HCT116 (cell line): ENCODE results near the gene DMGDH. TPM values are rescaled to one million over a fixed set of nuclear protein-coding genes. Genes with fewer than 3 reads are reported as not detected.

Source experiments
- ATAC-seq: fragments of 200-7000 bp; cut with Tn5 transposase; 2 replicates; pipeline ENCODE4 v1.9.1; 2020; ENCODE audit warnings: mild to moderate bottlenecking, moderate library complexity
- BruUV-seq: library from RNA; stranded (reverse); fragments of 400-500 nt; replicated peaks from 2 replicates; lab custom pipeline; 2021; lab: Mats Ljungman, UMichigan
- CTCF ChIA-PET: fragments of 300-600 bp; sonication (Branson Sonifier 250); formaldehyde crosslinking; loops from one replicate; lab custom pipeline; 2021; ENCODE audit warnings: antibody characterized with exemption; lab: Charles Lee
- POLR2A ChIA-PET: fragments of 300-600, 350-600 bp; sonication (Branson Sonifier 250); formaldehyde crosslinking; loops from one replicate; lab custom pipeline; 2021; ENCODE audit warnings: antibody characterized with exemption; lab: Charles Lee
- RAD21 ChIA-PET, 2 experiments: fragments of 300-600 bp; sonication (Branson Sonifier 250); formaldehyde crosslinking; loops; one replicate each; lab custom pipeline; 2023; ENCODE audit warnings: low total read pairs in 2 of 2; ENCODE audit not compliant: uncharacterized antibody in 2 of 2, unreplicated experiment in 2 of 2, low non-redundant PET in 1 of 2; lab: Charles Lee
- DNase-seq: peaks from one replicate; pipeline ENCODE4 v3.0.0-alpha.2; 2010; ENCODE audit warnings: low read depth, low spot score
- H2AFZ ChIP-seq: fragments of 200-600 bp; shearing (Covaris generic), sonication (generic); 2 replicates; pipeline ENCODE4 v1.6.1; 2017; ENCODE audit warnings: low read depth, mixed run types, mixed read lengths, antibody characterized with exemption, low read length; ENCODE audit not compliant: poor library complexity, severe bottlenecking
- H3K27ac ChIP-seq: 2 replicates; pipeline ENCODE4 v1.5.1; 2012; ENCODE audit warnings: low read depth, low read length
- H3K27me3 ChIP-seq: fragments of 200-600 bp; sonication (generic); 2 replicates; pipeline ENCODE4 v1.6.1; 2016; ENCODE audit warnings: mixed run types, low read length, mixed read lengths; ENCODE audit not compliant: insufficient read depth
- H3K36me3 ChIP-seq, 2 experiments: fragments of 200-500 bp in 1 of 2; fragments of 200-600 bp in 1 of 2; sonication (Bioruptor generic) in 1 of 2; sonication (generic) in 1 of 2; 2 replicates each; pipeline versions ENCODE4 v1.5.1 to v1.6.1; 2014 to 2016; ENCODE audit warnings: low read length in 2 of 2, inconsistent platforms in 1 of 2, mixed read lengths in 1 of 2, mixed run types in 1 of 2; ENCODE audit not compliant: insufficient read depth in 2 of 2, control insufficient read depth in 1 of 2
- H3K4me1 ChIP-seq, 2 experiments: fragments of 200-600 bp in 1 of 2; sonication (generic) in 1 of 2; 2 replicates each; pipeline versions ENCODE4 v1.5.1 to v1.6.1; 2012 to 2017; ENCODE audit warnings: low read length in 2 of 2, inconsistent platforms in 1 of 2, mild to moderate bottlenecking in 1 of 2, mixed read lengths in 1 of 2, mixed run types in 1 of 2, moderate library complexity in 1 of 2; ENCODE audit not compliant: insufficient read depth in 2 of 2, control insufficient read depth in 1 of 2
- H3K4me2 ChIP-seq: fragments of 200-600 bp; sonication (generic); 2 replicates; pipeline ENCODE4 v1.6.1; 2017; ENCODE audit warnings: mixed run types, low read length, mixed read lengths
- H3K4me3 ChIP-seq, 2 experiments: fragments of 200-600 bp in 1 of 2; sonication (generic) in 1 of 2; replicated peaks in 1 of 2; 2 replicates each; pipeline ENCODE4 v1.5.1; 2011 to 2016; ENCODE audit warnings: low read length in 2 of 2, control low read depth in 1 of 2, low read depth in 1 of 2, mild to moderate bottlenecking in 1 of 2, mixed read lengths in 1 of 2, mixed run types in 1 of 2
- H3K79me2 ChIP-seq: fragments of 200-600 bp; sonication (generic); 2 replicates; pipeline ENCODE4 v1.6.1; 2017; ENCODE audit warnings: mild to moderate bottlenecking, mixed run types, low read length, moderate library complexity, mixed read lengths; ENCODE audit not compliant: insufficient read depth
- H3K9ac ChIP-seq: fragments of 200-600 bp; sonication (generic); 2 replicates; pipeline ENCODE4 v1.6.1; 2016; ENCODE audit warnings: low read length, mixed read lengths
- H3K9me2 ChIP-seq: fragments of 200-600 bp; sonication (generic), shearing (Covaris generic); 2 replicates; pipeline ENCODE4 v1.6.1; 2017; ENCODE audit warnings: mixed run types, mild to moderate bottlenecking, moderate library complexity; ENCODE audit not compliant: insufficient read depth
- H3K9me3 ChIP-seq, 2 experiments: fragments of 200-500 bp in 1 of 2; fragments of 200-600 bp in 1 of 2; sonication (Bioruptor generic) in 1 of 2; sonication (generic) in 1 of 2; 2 replicates each; pipeline ENCODE4 v1.6.1; 2014 to 2017; ENCODE audit warnings: low read length in 2 of 2, mixed read lengths in 2 of 2, inconsistent platforms in 1 of 2, low read depth in 1 of 2, mild to moderate bottlenecking in 1 of 2, mixed run types in 1 of 2, moderate library complexity in 1 of 2; ENCODE audit not compliant: control insufficient read depth in 1 of 2, insufficient read depth in 1 of 2
- H4K20me1 ChIP-seq: fragments of 200-600 bp; sonication (generic), shearing (Covaris generic); 2 replicates; pipeline ENCODE4 v1.6.1; 2017; ENCODE audit warnings: mixed run types, mild to moderate bottlenecking, moderate library complexity; ENCODE audit not compliant: insufficient read depth
- CBX3 ChIP-seq: IDR thresholded peaks from 2 replicates; pipeline ENCODE4 v1.6.1; 2012; ENCODE audit warnings: low read depth
- CEBPB ChIP-seq: IDR thresholded peaks from 2 replicates; pipeline ENCODE4 v1.6.1; 2012; ENCODE audit warnings: low read depth
- CTCF ChIP-seq, 3 experiments: fragments of 200-600 bp in 1 of 3; sonication (generic) in 1 of 3; IDR thresholded peaks in 2 of 3; conservative IDR thresholded peaks in 1 of 3; 2 replicates each; pipeline ENCODE4 v1.5.1; 2012 to 2017; ENCODE audit warnings: low read depth in 2 of 3, low read length in 2 of 3, antibody characterized with exemption in 1 of 3, borderline replicate concordance in 1 of 3, control low read depth in 1 of 3, mild to moderate bottlenecking in 1 of 3, mixed read lengths in 1 of 3, mixed run types in 1 of 3, moderate library complexity in 1 of 3; ENCODE audit not compliant: insufficient read depth in 1 of 3
- EGR1 ChIP-seq: IDR thresholded peaks from 2 replicates; pipeline ENCODE4 v1.6.1; 2012; ENCODE audit warnings: low read depth
- ELF1 ChIP-seq: IDR thresholded peaks from 2 replicates; pipeline ENCODE4 v1.6.1; 2012; ENCODE audit warnings: low read depth, borderline replicate concordance
- EZH2 ChIP-seq: fragments of 200-600 bp; sonication (generic); IDR thresholded peaks from 2 replicates; pipeline ENCODE4 v1.6.1; 2017; ENCODE audit warnings: antibody characterized with exemption, mixed run types
- FOSL1 ChIP-seq: IDR thresholded peaks from 2 replicates; pipeline ENCODE4 v1.6.1; 2012; ENCODE audit warnings: low read depth
- JUND ChIP-seq: IDR thresholded peaks from 2 replicates; pipeline ENCODE4 v1.6.1; 2012
- POLR2A ChIP-seq: IDR thresholded peaks from 2 replicates; pipeline ENCODE4 v1.7.0; 2011; ENCODE audit warnings: borderline replicate concordance; ENCODE audit not compliant: insufficient read depth, insufficient read length; ENCODE audit errors: extremely low read depth
- POLR2AphosphoS5 ChIP-seq: IDR thresholded peaks from 2 replicates; pipeline ENCODE4 v1.6.1; 2011; ENCODE audit warnings: mild to moderate bottlenecking, low read depth, low read length, moderate library complexity
- RAD21 ChIP-seq: IDR thresholded peaks from 2 replicates; pipeline ENCODE4 v1.6.1; 2012; ENCODE audit warnings: low read depth, mild to moderate bottlenecking
- SIN3A ChIP-seq: IDR thresholded peaks from 2 replicates; pipeline ENCODE4 v1.6.1; 2012; ENCODE audit warnings: low read depth
- SP1 ChIP-seq: IDR thresholded peaks from 2 replicates; pipeline ENCODE4 v1.6.1; 2012; ENCODE audit warnings: low read depth
- YY1 ChIP-seq: IDR thresholded peaks from 2 replicates; pipeline ENCODE4 v1.6.1; 2011; ENCODE audit warnings: low read length, low read depth, moderate library complexity, mild to moderate bottlenecking; ENCODE audit not compliant: insufficient replicate concordance; ENCODE audit errors: extremely low read depth
- ZNF274 ChIP-seq: fragments of 200-500 bp; sonication (Bioruptor generic); IDR thresholded peaks from 2 replicates; pipeline ENCODE4 v1.6.1; 2014; ENCODE audit warnings: mild to moderate bottlenecking, low read depth, low read length, inconsistent platforms
- intact Hi-C: fragments of 100-400 bp; cut with micrococcal nuclease; formaldehyde crosslinking; loops from 2 replicates; pipeline ENCODE4 v1.10.0; 2022
- total RNA-seq: library from RNA; stranded (reverse); gene quantifications from one replicate; pipeline ENCODE4 v1.2.1, GENCODE V29; 2021; ENCODE audit not compliant: unreplicated experiment

DMGDH gene
- total RNA-seq, 1 experiment from 2014 or later = 2.3 TPM

GRCh38 chr5:79031485-79031867 lies 38.0 kb downstream of the DMGDH start:
- Histone ChIP-seq H2AFZ (no peak overlapping the region), H4K20me1 (no peaks in the 10 kb centered on the region), H3K27me3 (no peaks in the 10 kb centered on the region), H3K9me3 (no peaks in the 10 kb centered on the region)
- RAD21 ChIA-PET = no interaction called here
- no TSS peak for BruUV-seq
- no peak for DNase-seq
- TF ChIP-seq POLR2A (no peak), ELF1 (no peak), YY1 (no peak), SP1 (no peak), CBX3 (no peak), EZH2 (no peak), SIN3A (no peak)
- TF ChIP-seq, all 23 proteins: peak for 0
- Histone ChIP-seq H3K79me2 (no peaks in the 10 kb centered on the region), H3K36me3 (no peaks in the 10 kb centered on the region), H3K4me1 (no peaks in the 10 kb centered on the region), H3K27ac (no peak overlapping the region), H3K9ac (no peak overlapping the region), H3K4me3 (no peak overlapping the region), H3K9me2 (no peaks in the 10 kb centered on the region), H3K4me2 (no peak overlapping the region)
- no peak for ATAC-seq
- ChIA-PET POLR2A (interaction anchor here (0.5 kb wide), 1 partner anchor 102 kb away, joined by 3 read pairs; no protein-coding TSS in a partner anchor), CTCF (no interaction called here)
- intact Hi-C loops = no loop called here

- BruUV-seq = no TSS peak
- Histone ChIP-seq H4K20me1 (no peaks in the 10 kb centered on the region), H3K36me3 (no peaks in the 10 kb centered on the region), H3K4me2 (no peak overlapping the region), H2AFZ (no peak overlapping the region), H3K27me3 (no peaks in the 10 kb centered on the region), H3K4me3 (no peak overlapping the region), H3K9ac (no peak overlapping the region), H3K9me3 (no peaks in the 10 kb centered on the region), H3K9me2 (no peaks in the 10 kb centered on the region), H3K4me1 (no peaks in the 10 kb centered on the region), H3K79me2 (no peaks in the 10 kb centered on the region), H3K27ac (no peak overlapping the region)
- CTCF ChIA-PET = interaction anchor here (2.1 kb wide), 1 partner anchor 10 kb away, joined by 10 read pairs; no protein-coding TSS in a partner anchor
- POLR2A ChIA-PET = interaction anchor here (0.5 kb wide), 1 partner anchor 102 kb away, joined by 3 read pairs; no protein-coding TSS in a partner anchor
- RAD21 ChIA-PET = interaction anchor here in 1 of 2 experiments (0.7 kb wide), 1 partner anchor 1026 kb away, joined by 4 read pairs; no protein-coding TSS in a partner anchor
- no peak for DNase-seq
- TF ChIP-seq EZH2 (no peak), POLR2AphosphoS5 (no peak), YY1 (no peak), JUND (no peak), ZNF274 (no peak), RAD21 (no peak), CEBPB (no peak), CTCF (IDR thresholded peaks at IDR 0.05 in 2 of 3, conservative IDR thresholded peaks at IDR 0.05 in 1 of 3; ENCODE audit: borderline replicate concordance in 1 of 3, insufficient read depth in 1 of 3, low read depth in 2 of 3, low read length in 2 of 3) (no peak), POLR2A (no peak), EGR1 (no peak), FOSL1 (no peak)
- no peak for ATAC-seq
- intact Hi-C loops = no loop called here
These were observed 38.6 kb downstream of the DMGDH start for GRCh38 chr5:79030663-79031484.
